ENCODE measurements around the gene HM13. TPM values are rescaled to one million over a fixed set of nuclear protein-coding genes. Genes with fewer than 3 reads are reported as not detected.

The HM13 gene
- total and polyA plus RNA-seq, 2 of the 4 experiments (the other 2 are of a cell fraction) = 53.2 to 203 TPM

DNA sequence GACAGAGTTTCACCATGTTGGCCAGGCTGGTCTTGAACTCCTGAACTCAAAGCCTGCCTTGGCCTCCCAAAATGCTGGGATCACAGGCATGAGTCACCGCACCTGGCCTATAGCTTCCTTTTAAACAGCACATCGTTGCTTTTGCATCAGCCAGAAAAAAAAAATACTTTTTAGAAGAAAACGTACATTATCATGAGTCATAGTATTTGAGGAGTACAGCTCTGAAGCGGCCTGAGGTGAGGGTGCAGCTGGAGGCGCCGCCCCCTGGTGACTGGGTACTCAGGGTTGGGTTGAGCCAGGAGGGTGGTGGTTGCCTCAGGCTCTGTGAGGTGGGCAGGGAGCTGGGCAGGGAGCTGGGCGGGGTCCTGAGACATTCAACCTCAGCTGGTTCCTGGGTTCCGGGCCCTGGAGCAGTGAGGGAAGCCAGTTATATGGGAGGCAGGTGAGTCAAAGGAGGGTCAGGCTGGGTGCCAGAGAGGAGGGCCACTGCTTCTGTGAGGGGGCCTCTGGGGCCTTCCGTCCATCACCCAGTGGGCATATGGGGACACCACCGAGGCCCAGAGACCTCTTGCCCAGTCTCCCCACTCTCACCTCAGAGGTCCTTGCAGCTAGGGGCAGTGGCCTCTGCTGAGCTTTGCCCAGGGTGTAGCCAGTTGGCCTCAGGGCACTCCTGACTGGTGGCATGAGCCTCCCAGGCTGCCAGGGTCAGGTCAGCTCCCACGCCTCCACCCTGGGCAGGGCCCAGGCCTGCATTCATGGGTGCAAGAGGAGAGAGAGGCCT is 79.2 kb downstream of the HM13 start (continued):
- TF ChIP-seq RAD21 (IDR thresholded peaks at IDR 0.05; ENCODE audit: low read length) (peak; percentile 18; the same call in 1 of the 2 replicates), MAZ (IDR thresholded peaks at IDR 0.05; ENCODE audit: borderline replicate concordance, low read depth, low read length) (no peak)

DNA sequence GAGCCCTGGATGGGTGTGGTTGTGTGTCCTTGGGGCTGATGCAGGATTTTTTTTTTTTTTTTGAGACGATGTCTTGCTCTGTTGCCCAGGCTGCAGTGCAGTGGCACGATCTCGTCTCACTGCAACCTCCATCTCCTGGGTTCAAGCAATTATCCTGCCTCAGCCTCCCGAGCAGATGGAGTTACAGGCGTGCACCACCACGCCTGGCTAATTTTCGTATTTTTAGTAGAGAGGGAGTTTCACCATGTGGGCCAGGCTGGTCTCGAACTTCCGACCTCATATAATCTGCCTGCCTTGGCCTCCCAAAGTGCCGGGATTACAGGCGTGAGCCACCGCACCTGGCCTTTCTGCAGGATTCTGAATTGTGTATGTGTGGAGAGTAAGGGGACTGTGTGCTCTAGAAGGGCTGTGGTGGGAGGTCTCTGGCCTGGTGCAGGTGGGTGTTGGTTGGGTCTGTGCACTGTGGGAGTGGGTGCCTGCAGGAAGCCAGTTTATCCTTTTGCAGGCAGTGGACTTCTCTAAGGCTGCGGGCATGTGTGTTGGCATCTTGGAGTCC is 79.8 kb downstream of the HM13 start:
- Histone ChIP-seq H2BK120ac (ENCODE audit: low read depth, low read length) (peak overlapping the region; percentile 93), H2BK20ac (ENCODE audit: low read depth, low read length) (peak overlapping the region; percentile 72), H4K5ac (ENCODE audit: low read depth, low read length) (no peak overlapping the region), H3K27ac (ENCODE audit: insufficient read depth, low read length) (peak overlapping the region; percentile 25), H2AK9ac (replicated peaks; ENCODE audit: low read depth, low read length, poor library complexity) (peak overlapping the region; percentile 92), H2AK5ac (ENCODE audit: low read depth, low read length) (peak overlapping the region; percentile 86; the same call in 1 of the 2 replicates), H3K4me2 (ENCODE audit: low read depth, low read length) (no peak overlapping the region), H3K18ac (ENCODE audit: low read depth, low read length) (no peak overlapping the region), H3K79me1 (ENCODE audit: low read depth in 1 of 2, low read length in 2 of 2) (peaks cover 0 to 7% of the 10 kb centered on the region in 2 experiments; a peak in 1 of 4 replicates), H3K9ac (ENCODE audit: low read depth, low read length) (no peak overlapping the region), H4K20me1 (ENCODE audit: insufficient read depth, low read length) (no peaks in the 10 kb centered on the region), H3K56ac (ENCODE audit: extremely low read depth, insufficient read depth, low read length) (no peak overlapping the region), H3K36me3 (ENCODE audit: control insufficient read depth, insufficient read depth, low read length) (no peaks in the 10 kb centered on the region), H4K91ac (ENCODE audit: insufficient read depth, low read depth, low read length) (peak overlapping the region; percentile 86), H3K9me1 (ENCODE audit: insufficient read depth, low read length) (peaks cover 7% of the 10 kb centered on the region), H3K4me1 (ENCODE audit: control insufficient read depth, insufficient read depth, low read length) (peaks cover 14% of the 10 kb centered on the region), H3K4me3 (ENCODE audit: insufficient read depth, low read depth, low read length) (no peak overlapping the region), H2AFZ (replicated peaks; ENCODE audit: low read length, poor library complexity) (peak overlapping the region; percentile 4), H4K8ac (ENCODE audit: low read depth in 2 of 2, low read length in 2 of 2) (peak overlapping the region in 1 of 2 experiments; percentile 71; a peak in 2 of 4 replicates), H2BK15ac (ENCODE audit: low read depth, low read length) (peak overlapping the region; percentile 74; the same call in 2 of the 3 replicates), H3K14ac (replicated peaks; ENCODE audit: low read depth, low read length) (no peak overlapping the region; the same call in 1 of the 2 replicates), H2BK5ac (ENCODE audit: low read depth, low read length, poor library complexity, severe bottlenecking) (peak overlapping the region; percentile 87), H3K9me3 (ENCODE audit: control insufficient read depth, insufficient read depth, low read length) (no peaks in the 10 kb centered on the region), H3K27me3 (ENCODE audit: control insufficient read depth, insufficient read depth, low read length) (no peaks in the 10 kb centered on the region), H3K23ac (ENCODE audit: low read depth, low read length) (no peak overlapping the region), H3K4ac (ENCODE audit: low read depth, low read length) (peak overlapping the region; percentile 89)
- in situ Hi-C loops (cut with MboI; ENCODE audit: low sequenced_read_pairs) = no loop called here
- dilution Hi-C loops (cut with HindIII; ENCODE audit: low sequenced_read_pairs, unreplicated experiment) = no loop called here
- WGBS, 2 experiments (ENCODE audit: extremely low coverage in 2 of 2, insufficient read length in 1 of 2) = 100% methylated on average over 1 of the region's 13 CpGs; no CpG with 5 or more reads in 1 of the 2 experiments
- intact Hi-C loops (cut with micrococcal nuclease) = no loop called here
- CTCF ChIA-PET = interaction anchor here (1.0 kb wide), 1 partner anchor 24 kb away, joined by 3 read pairs; no protein-coding TSS in a partner anchor
- no TSS peak for BruUV-seq (replicated peaks)
- TF ChIP-seq RCOR1 (IDR thresholded peaks at IDR 0.05; ENCODE audit: insufficient replicate concordance, low read length) = no peak
- TF ChIP-seq SMC3 (IDR thresholded peaks at IDR 0.05; ENCODE audit: low read depth, low read length) = no peak
- no peak for TF ChIP-seq MXI1 (IDR thresholded peaks at IDR 0.05; ENCODE audit: borderline replicate concordance, low read depth, low read length)
- TF ChIP-seq USF2 (IDR thresholded peaks at IDR 0.05; ENCODE audit: low read depth, low read length) = no peak
- TF ChIP-seq CHD1 (IDR thresholded peaks at IDR 0.05; ENCODE audit: low read depth, low read length) = no peak
- TF ChIP-seq RFX5 (IDR thresholded peaks at IDR 0.05; ENCODE audit: low read depth, low read length) = no peak
- TF ChIP-seq MAZ (IDR thresholded peaks at IDR 0.05; ENCODE audit: borderline replicate concordance, low read depth, low read length) = no peak
- no peak for ATAC-seq (ENCODE audit: low read depth)
- DNase-seq = no peak
- POLR2A ChIA-PET (ENCODE audit: unreplicated experiment) = no interaction called here

Data from IMR-90 (cell line).